ENCODE measurements around the gene C14orf39.
A peak's percentile ranks its signal among the peaks of the same experiment; 100 is the strongest.
"Not testable (repeated sequence)": the region's sequence is repeated elsewhere in the genome, so short reads cannot be mapped to it uniquely, and the experiment has no call there.

The C14orf39 gene

DNA sequence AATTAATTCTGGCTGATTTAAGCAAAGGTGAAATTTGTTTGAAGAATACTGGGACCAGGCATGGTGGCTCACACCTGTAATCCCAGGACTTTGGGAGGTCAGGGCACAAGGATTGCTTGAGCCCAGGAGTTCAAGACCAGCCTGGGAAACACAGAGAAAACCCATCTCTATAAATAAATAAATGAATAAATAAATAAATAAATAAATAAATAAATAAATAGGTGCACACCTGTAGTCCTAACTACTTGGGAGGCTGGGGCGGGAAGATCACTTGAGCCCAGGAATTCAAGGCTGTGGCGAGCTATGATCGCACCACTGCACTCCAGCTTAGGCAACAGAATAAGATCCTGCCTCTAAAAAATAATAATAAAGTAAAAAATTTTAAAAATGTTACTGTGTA lies 4.4 kb upstream of the C14orf39 start:
- no peak for DNase-seq

DNA sequence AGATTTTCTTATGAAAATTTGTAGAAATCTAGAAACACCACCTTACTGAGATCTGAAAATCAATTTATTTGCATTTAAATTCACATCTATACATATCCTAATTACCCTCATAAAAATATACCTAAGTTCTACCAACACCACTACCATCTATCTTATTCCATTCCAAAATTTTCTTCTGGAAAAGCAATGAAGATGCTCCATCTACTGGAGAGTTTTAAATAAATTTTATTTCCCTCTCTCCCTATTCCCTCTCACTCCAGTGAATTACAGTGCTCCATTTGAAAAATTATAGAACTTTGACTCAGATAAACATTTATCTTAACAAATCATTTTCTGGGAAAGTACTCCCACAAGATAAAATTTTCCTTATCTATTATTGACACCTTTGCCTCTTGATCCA lies 2.3 kb upstream of the C14orf39 start:
- no peak for DNase-seq

DNA sequence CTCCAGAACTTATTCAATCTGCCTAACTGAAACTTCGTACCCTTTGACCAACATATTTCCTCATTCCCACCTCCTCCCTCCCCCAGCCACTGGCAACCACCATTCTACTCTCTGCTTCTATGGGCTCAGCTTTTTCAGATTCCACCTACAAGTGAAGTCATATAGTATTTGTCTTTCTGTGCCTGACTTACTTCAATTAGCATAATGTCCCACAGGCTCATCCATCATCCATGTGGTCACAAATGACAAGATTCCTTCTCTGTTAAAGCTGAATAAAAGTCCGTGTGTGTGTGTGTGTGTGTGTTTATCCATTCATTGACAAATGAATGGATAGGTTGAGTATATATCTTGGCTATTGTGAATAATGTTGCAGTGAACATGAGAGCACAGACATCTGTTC lies 1.3 kb upstream of the C14orf39 start:
- no peak for DNase-seq

DNA sequence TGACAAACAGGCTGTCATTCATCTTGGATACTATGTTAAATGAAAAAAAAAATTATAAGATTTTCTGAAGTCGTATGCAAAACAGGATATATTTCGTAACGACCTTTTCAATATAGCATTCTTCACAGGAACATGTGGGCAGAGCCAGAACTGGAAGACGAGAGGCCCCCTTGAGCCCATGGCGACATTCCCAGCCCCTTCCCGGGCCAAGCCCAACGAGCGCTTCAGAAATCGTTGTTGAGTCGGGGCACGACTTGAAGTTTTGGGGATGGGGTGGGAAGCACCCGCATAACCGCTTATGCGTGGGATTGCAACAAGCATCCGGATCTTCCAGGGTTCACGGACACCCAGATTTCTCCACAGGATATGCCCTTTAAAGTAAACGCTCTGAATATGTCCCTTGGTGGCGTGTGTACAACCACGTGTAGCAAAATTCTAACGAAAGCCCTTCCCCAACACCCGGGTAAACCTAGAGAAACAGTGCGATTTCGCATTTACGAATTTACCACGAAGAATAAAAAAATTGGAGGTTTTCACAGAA lies 736 bp downstream of the C14orf39 start:
- DNase-seq = no peak

DNA sequence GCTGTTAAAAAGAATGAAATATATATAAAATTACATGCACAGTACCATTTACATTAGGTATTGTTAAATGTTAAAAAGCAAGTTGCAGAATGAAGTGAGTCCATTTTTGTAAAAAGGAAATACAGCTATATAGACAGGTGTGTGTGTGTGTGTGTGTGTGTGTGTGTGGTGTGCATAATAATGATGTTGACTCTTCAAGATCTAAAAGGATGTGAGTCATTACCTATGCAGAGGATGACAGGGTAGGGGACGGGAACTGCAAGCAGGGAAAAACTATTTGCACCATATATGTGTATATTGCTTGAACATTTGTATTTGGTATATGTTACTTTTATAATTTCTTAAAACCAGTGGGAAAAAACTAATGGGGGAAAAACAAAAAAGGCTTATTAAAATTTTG lies 3.1 kb downstream of the C14orf39 start:
- DNase-seq = peak; percentile 6

DNA sequence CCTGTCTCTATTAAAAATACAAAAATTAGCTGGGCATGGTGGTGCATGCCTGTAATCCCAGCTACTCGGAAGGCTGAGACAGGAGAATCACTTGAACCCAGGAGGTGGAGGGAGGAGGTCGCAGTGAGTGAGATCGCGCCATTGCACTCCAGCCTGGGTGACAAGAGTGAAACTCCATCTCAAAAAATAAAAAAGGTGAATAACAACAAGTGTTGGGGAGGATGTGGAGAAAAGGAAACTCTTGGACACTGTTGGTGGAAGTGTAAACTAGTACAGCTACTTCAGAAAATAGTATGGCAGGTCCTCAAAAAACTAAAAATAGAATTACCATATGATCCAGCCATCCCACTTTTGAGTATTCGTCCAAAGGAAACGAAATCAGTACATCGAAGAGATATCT lies 5.6 kb downstream of the C14orf39 start:
- DNase-seq = not testable (repeated sequence)

DNA sequence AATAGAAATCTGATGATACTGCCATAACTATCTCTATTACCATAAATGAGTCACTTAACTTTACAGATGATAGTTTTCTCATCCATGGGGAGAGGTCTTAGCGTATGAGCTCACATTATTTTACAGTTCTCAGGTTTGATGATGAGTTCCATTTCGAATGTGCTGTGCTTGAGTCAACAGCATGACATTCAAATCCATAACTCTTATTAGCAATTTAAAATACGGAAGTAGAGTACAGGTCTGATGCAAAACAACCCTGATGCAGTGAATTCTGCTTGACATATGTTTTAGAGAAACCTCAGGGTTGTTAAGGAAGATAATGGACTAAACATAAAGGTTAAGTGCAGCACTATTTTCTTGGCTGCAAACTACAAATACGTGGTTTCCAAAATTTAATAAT lies 30.0 kb downstream of the C14orf39 start:
- no peak for DNase-seq

DNA sequence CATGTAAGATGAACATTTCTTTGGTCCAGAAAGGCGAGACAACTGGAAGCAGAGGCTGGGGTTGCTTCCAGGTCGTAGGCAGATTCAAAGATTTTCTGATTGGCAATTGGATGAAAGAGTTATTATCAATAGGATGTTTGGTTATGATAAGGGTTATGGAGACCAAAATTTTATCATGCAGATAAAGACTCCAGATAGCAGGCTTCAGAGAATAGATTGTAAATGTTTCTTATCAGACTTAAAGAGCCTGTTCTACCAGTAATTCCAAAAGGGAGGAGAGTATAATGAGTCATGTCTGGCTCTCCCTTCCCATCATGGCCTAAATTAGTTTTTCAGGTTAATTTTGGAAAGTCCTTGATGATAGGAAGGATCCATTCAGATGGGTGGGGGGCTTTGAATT lies 55.6 kb downstream of the C14orf39 start:
- DNase-seq = no peak

DNA sequence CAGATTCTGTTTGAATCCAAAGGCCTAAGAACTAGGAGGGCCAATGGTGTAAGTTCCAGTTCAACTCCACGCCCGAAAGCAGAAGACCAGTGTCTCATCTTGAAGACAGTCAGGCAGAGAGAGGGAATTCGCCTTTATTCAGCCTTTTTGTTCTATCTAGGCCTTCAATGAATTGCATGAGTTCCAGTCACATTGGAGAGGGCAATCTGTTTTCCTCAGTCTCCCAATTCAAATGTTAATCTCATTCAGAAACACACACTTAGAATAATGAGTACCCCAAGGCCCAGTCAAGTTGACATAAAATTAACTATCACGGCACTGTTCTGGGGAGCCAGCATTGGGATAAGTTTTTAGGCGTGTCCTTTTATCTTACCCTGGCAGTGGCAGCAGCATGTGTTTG lies 65.8 kb downstream of the C14orf39 start:
- no peak for DNase-seq

DNA sequence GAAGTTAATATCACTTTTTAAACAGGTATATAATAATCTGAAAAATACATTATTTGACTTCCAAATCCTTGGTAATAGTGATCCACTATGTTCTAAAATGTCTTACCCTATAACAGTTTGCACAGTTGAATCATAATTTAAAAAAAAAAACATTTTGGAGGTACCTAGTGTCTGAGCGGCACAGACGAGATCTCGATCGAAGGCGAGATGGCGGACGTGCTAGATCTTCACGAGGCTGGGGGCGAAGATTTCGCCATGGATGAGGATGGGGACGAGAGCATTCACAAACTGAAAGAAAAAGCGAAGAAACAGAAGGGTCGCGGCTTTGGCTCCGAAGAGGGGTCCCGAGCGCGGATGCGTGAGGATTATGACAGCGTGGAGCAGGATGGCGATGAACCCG lies 88.3 kb downstream of the C14orf39 start:
- not testable (repeated sequence) for DNase-seq

DNA sequence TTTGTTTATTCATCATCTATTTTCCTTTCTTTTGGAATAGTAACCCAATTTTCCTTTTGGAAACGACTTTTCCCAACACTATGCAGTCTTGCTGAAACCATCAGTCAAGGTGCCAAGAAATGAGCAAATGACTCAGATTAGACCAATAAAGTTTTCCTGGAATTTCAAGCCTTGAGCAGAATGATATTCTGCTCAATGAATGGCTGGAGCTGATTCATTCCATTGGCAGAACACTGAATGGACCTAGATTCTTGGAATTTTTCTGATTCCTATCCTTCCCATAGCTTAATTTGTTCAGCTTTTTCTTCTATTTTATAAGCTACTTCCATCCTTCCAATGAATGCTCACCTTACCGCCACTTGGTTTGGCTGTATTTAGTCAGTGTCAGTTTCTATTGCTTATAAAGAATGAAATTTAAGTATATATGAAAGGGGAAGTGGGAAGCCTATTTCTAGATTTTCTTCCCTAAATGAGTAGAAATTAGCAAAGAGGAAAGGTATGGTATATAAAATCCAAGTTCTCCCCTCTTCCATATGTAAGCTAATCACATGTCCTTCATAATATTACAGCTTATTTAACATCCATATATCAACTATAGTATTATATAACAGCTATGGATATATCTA lies 89.0 kb downstream of the C14orf39 start:
- DNase-seq = no peak
